Endodermal cell (in vitro differentiated cells): ENCODE measurements around the gene FBN3. TPM values are rescaled to one million over a fixed set of nuclear protein-coding genes. Genes with fewer than 3 reads are reported as not detected.

Experiments
- DNase-seq: peaks from one replicate; pipeline ENCODE4 v3.0.0-alpha.2; 2017
- H3K27ac ChIP-seq: 2 replicates; pipeline ENCODE4 v1.5.1; 2013; ENCODE audit warnings: mild to moderate bottlenecking, low read depth, low read length, moderate library complexity
- H3K27me3 ChIP-seq: 2 replicates; pipeline ENCODE4 v1.6.1; 2013; ENCODE audit warnings: mild to moderate bottlenecking, low read length, moderate library complexity; ENCODE audit not compliant: insufficient read depth, control insufficient read depth, poor library complexity, severe bottlenecking
- H3K36me3 ChIP-seq: 2 replicates; pipeline ENCODE4 v1.7.0; 2013; ENCODE audit warnings: mild to moderate bottlenecking, low read length, moderate library complexity; ENCODE audit not compliant: control insufficient read depth, insufficient read depth
- H3K4me1 ChIP-seq: one replicate; pipeline ENCODE4 v1.7.0; 2013; ENCODE audit warnings: low read length; ENCODE audit not compliant: control insufficient read depth, insufficient read depth
- H3K4me3 ChIP-seq: 2 replicates; pipeline ENCODE4 v1.5.1; 2013; ENCODE audit warnings: mild to moderate bottlenecking, low read length, moderate library complexity
- H3K9ac ChIP-seq: 2 replicates; pipeline ENCODE4 v1.6.1; 2013; ENCODE audit warnings: mild to moderate bottlenecking, low read length, moderate library complexity; ENCODE audit not compliant: poor library complexity, severe bottlenecking; ENCODE audit errors: extremely low read depth
- H3K9me3 ChIP-seq: 2 replicates; pipeline ENCODE4 v1.6.1; 2013; ENCODE audit warnings: mild to moderate bottlenecking, low read length, moderate library complexity; ENCODE audit not compliant: control insufficient read depth
- H3K27ac Mint-ChIP-seq: 2 replicates; pipeline ENCODE4 v1.8.0; 2020; ENCODE audit warnings: mixed read lengths
- H3K27me3 Mint-ChIP-seq: 2 replicates; pipeline ENCODE4 v1.8.0; 2021; ENCODE audit warnings: mild to moderate bottlenecking, mixed read lengths; ENCODE audit not compliant: insufficient read depth
- H3K36me3 Mint-ChIP-seq: 2 replicates; pipeline ENCODE4 v1.8.0; 2020; ENCODE audit warnings: low read depth, mixed read lengths
- H3K4me1 Mint-ChIP-seq: 2 replicates; pipeline ENCODE4 v1.8.0; 2020; ENCODE audit warnings: mixed read lengths
- H3K4me3 Mint-ChIP-seq: 2 replicates; pipeline ENCODE4 v1.8.0; 2020; ENCODE audit warnings: mild to moderate bottlenecking, moderate library complexity, mixed read lengths
- H3K9me3 Mint-ChIP-seq: 2 replicates; pipeline ENCODE4 v1.8.0; 2020; ENCODE audit warnings: mild to moderate bottlenecking, mixed read lengths
- WGBS, 2 experiments: methylation state at CpG; one replicate each; pipeline versions ENCODE4 v1.1.5 to v1.1.7; 2013; ENCODE audit warnings: missing lambda C conversion rate in 2 of 2, mixed read lengths in 1 of 2; ENCODE audit not compliant: insufficient coverage in 1 of 2, insufficient read length in 1 of 2; 5-methylcytosine and 5-hydroxymethylcytosine counted together
- total RNA-seq, 2 donors: library from RNA; stranded (reverse); fragmentation: NEBNext Ultra II Directional in 1 of 2; extraction: Animal tissue kit (Norgen Biotek cat#: 25700) in 1 of 2; gene quantifications; 2 replicates in 1 of 2; 3 replicates in 1 of 2; pipeline ENCODE4 v1.2.1, GENCODE V29; 2021
- TF ChIP-seq, protein P1 (sequence below): fragments of 200-600 bp; sonication (generic); conservative IDR thresholded peaks from 2 replicates; pipeline ENCODE4 v1.5.0; 2021; ENCODE audit warnings: antibody characterized with exemption, mild to moderate bottlenecking

Gene FBN3
- total RNA-seq, 2 donors from 2014 or later = 105 to 143 TPM

DNA sequence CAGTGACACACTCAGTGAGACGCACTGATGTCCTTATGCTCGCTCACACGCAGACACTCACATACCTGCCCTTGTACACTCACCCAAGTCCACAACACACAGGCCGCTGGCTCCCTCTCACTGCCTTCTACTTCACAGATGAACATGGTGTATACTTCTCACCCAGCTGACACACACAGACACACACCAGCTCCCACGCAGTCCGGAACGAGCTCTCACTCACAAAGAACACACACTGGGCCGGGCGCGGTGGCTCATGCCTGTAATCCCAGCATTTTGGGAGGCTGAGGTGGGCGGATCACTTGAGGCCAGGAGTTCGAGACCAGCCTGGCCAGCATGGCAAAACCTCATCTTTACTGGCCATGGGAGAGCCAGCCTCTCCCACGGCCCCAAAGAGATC, 65.2 kb downstream of the FBN3 start:
- H3K4me3 Mint-ChIP-seq = no peak overlapping the region
- H3K27me3 Mint-ChIP-seq = no peaks in the 10 kb centered on the region
- Histone ChIP-seq H3K27me3 (no peaks in the 10 kb centered on the region), H3K4me3 (no peak overlapping the region), H3K36me3 (peaks cover 56% of the 10 kb centered on the region), H3K9me3 (peaks cover 14% of the 10 kb centered on the region), H3K9ac (no peak overlapping the region), H3K4me1 (no peaks in the 10 kb centered on the region), H3K27ac (no peak overlapping the region)
- peaks cover 49% of the 10 kb centered on the region for H3K36me3 Mint-ChIP-seq
- no peaks in the 10 kb centered on the region for H3K4me1 Mint-ChIP-seq
- DNase-seq = peak; percentile 38
- H3K27ac Mint-ChIP-seq = no peak overlapping the region
- 89 to 96% methylated on average over 5 to 13 of the region's 13 CpGs for WGBS, 2 experiments
- TF ChIP-seq, protein P1, sequence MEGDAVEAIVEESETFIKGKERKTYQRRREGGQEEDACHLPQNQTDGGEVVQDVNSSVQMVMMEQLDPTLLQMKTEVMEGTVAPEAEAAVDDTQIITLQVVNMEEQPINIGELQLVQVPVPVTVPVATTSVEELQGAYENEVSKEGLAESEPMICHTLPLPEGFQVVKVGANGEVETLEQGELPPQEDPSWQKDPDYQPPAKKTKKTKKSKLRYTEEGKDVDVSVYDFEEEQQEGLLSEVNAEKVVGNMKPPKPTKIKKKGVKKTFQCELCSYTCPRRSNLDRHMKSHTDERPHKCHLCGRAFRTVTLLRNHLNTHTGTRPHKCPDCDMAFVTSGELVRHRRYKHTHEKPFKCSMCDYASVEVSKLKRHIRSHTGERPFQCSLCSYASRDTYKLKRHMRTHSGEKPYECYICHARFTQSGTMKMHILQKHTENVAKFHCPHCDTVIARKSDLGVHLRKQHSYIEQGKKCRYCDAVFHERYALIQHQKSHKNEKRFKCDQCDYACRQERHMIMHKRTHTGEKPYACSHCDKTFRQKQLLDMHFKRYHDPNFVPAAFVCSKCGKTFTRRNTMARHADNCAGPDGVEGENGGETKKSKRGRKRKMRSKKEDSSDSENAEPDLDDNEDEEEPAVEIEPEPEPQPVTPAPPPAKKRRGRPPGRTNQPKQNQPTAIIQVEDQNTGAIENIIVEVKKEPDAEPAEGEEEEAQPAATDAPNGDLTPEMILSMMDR = no peak
- no peaks in the 10 kb centered on the region for H3K9me3 Mint-ChIP-seq

DNA sequence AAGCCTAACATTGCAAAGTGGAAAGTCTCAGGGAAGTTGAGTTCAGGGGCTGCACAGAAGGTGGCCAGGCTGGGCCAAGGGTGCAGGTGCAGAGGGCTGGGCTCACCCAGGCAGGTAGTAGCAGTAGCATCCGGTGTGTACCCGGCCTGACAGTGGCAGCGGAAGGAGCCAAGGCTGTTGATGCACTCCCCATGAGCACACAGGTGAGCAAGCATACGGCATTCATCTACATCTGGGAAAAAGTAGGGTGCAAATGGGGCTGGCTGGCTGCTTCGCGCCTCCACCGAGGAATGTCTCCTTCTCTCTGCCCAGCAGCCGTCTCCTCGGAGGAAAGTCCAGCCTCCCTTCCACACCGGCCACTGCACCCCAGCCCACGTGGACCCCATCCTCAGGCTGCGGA, 66.3 kb downstream of the FBN3 start:
- Mint-ChIP-seq H3K36me3 (peaks cover 57% of the 10 kb centered on the region), H3K4me1 (no peaks in the 10 kb centered on the region), H3K9me3 (no peaks in the 10 kb centered on the region), H3K27me3 (no peaks in the 10 kb centered on the region), H3K27ac (no peak overlapping the region), H3K4me3 (no peak overlapping the region)
- TF ChIP-seq, protein P1 = no peak
- H3K9me3 ChIP-seq = peaks cover 4% of the 10 kb centered on the region
- no peaks in the 10 kb centered on the region for H3K4me1 ChIP-seq
- WGBS, 2 experiments = 93 to 96% methylated on average over 6 to 12 of the region's 12 CpGs
- peaks cover 54% of the 10 kb centered on the region for H3K36me3 ChIP-seq
- peak; percentile 26 for DNase-seq
- no peak overlapping the region for H3K27ac ChIP-seq
- no peak overlapping the region for H3K9ac ChIP-seq
- H3K4me3 ChIP-seq = no peak overlapping the region
- H3K27me3 ChIP-seq = no peaks in the 10 kb centered on the region

DNA sequence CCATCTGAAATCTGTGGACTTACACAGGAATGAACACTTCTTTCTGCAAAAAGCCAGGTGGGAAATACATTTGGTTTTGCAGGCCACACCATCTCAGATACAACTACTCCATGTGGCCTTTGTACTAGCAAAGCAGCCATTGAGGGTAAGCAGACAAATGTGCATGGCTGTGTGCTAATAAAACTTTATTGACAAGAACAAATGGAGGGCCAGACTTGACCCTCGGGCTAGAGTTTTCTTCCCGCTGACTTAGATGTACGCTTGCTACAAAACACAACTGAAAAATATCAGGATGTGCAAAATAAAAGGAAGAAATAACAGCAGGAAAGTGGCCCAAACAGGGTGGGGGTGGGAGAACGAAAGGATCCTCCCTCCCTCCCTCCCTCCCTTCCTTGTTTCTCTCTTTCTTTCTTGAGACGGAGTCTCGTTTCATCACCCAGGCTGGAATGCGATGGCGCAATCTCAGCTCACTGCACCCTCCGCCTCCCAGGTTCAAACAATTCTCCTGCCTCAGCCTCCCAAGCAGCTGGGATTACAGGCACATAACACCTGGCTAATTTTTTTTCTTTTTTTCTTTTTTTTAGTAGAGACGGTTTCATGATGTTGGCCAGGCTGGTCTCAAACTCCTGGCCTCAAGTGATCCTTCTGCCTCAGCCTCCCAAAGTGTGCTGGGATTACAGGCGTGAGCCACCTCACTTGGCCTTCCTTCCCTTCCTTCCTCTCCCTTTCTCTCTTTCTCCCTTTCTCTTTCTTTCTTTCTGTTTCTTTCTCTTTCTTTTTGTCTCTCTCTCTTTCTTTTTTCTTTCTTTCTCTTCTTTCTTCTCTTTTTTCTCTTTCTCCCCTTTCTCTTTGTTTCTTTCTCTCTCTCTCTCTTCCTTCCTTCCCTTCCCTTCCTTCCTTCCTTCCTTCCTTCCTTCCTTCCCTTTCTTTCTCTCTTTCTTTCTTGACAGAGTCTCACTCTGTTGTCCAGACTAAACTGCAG, 67.5 kb downstream of the FBN3 start:
- Histone ChIP-seq H3K9me3 (no peaks in the 10 kb centered on the region), H3K36me3 (peaks cover 43% of the 10 kb centered on the region), H3K4me1 (no peaks in the 10 kb centered on the region), H3K4me3 (no peak overlapping the region), H3K27ac (no peak overlapping the region), H3K27me3 (no peaks in the 10 kb centered on the region), H3K9ac (no peak overlapping the region)
- peak; percentile 47 for DNase-seq
- Mint-ChIP-seq H3K4me1 (no peaks in the 10 kb centered on the region), H3K27ac (no peak overlapping the region), H3K27me3 (no peaks in the 10 kb centered on the region), H3K36me3 (peaks cover 66% of the 10 kb centered on the region), H3K4me3 (no peak overlapping the region), H3K9me3 (no peaks in the 10 kb centered on the region)
- TF ChIP-seq, protein P1 = no peak
- WGBS, 2 experiments = 94 to 95% methylated on average over 5 to 11 of the region's 11 CpGs
